ENCODE data around the gene ASB18.

DNA sequence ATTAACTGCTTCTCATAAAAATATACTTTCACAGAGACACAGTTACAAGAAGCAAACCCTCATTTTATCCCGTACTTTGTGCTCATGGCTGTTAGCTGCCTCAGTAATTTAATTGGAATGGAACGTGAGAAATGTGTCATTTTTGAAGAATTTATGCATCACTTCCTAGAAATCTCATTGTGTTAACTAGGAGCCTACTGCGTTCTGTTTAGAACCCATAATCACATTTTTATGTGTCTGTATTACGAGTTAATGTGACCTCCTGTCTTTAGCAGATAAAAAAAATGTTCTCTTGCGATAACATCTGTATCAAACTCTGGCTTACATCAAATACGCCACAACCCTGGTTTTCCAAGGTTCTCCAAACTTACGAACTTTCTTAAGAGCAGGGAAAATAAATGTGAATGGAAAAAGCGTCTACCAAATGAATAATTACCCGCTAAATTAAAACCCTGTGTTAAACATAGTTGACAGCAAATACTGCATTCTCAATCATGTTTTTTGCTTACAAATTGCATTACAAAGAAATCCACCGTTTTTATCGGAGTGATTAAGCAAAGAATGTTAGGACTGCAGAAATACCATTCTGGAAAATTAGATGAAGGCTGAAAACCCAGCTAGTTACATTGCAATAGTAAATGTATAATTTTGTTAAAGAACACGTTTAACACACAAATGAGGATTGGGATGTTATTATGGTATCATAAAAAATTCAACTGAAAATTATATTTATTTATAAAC, 84.0 kb downstream of the ASB18 start:
- TF ChIP-seq, protein P1, sequence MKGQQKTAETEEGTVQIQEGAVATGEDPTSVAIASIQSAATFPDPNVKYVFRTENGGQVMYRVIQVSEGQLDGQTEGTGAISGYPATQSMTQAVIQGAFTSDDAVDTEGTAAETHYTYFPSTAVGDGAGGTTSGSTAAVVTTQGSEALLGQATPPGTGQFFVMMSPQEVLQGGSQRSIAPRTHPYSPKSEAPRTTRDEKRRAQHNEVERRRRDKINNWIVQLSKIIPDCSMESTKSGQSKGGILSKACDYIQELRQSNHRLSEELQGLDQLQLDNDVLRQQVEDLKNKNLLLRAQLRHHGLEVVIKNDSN (IDR thresholded peaks at IDR 0.05): no peak
- TF ChIP-seq YY1 (IDR thresholded peaks at IDR 0.05; ENCODE audit: low read depth) (no peak), CEBPB (IDR thresholded peaks at IDR 0.05) (no peak), FOXM1 (IDR thresholded peaks at IDR 0.05; ENCODE audit: borderline replicate concordance, low read depth) (0 out of 2 replicates have a peak, but pooled peaks have one; percentile 23), NFIC (IDR thresholded peaks at IDR 0.05) (no peak), TCF12 (IDR thresholded peaks at IDR 0.05; ENCODE audit: low read depth) (no peak), RAD21 (IDR thresholded peaks at IDR 0.05; ENCODE audit: low read depth) (no peak), TEAD4 (IDR thresholded peaks at IDR 0.05) (peak; percentile 82), EP300 (IDR thresholded peaks at IDR 0.05; ENCODE audit: borderline replicate concordance) (peak; percentile 38; the same call in 1 of the 2 replicates), TAF1 (IDR thresholded peaks at IDR 0.05; ENCODE audit: low read depth) (no peak), ZBTB7A (IDR thresholded peaks at IDR 0.05; ENCODE audit: low read depth) (no peak)
- TF ChIP-seq, protein P2, sequence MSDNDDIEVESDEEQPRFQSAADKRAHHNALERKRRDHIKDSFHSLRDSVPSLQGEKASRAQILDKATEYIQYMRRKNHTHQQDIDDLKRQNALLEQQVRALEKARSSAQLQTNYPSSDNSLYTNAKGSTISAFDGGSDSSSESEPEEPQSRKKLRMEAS (IDR thresholded peaks at IDR 0.05): peak; percentile 22
- TF ChIP-seq, protein P3, sequence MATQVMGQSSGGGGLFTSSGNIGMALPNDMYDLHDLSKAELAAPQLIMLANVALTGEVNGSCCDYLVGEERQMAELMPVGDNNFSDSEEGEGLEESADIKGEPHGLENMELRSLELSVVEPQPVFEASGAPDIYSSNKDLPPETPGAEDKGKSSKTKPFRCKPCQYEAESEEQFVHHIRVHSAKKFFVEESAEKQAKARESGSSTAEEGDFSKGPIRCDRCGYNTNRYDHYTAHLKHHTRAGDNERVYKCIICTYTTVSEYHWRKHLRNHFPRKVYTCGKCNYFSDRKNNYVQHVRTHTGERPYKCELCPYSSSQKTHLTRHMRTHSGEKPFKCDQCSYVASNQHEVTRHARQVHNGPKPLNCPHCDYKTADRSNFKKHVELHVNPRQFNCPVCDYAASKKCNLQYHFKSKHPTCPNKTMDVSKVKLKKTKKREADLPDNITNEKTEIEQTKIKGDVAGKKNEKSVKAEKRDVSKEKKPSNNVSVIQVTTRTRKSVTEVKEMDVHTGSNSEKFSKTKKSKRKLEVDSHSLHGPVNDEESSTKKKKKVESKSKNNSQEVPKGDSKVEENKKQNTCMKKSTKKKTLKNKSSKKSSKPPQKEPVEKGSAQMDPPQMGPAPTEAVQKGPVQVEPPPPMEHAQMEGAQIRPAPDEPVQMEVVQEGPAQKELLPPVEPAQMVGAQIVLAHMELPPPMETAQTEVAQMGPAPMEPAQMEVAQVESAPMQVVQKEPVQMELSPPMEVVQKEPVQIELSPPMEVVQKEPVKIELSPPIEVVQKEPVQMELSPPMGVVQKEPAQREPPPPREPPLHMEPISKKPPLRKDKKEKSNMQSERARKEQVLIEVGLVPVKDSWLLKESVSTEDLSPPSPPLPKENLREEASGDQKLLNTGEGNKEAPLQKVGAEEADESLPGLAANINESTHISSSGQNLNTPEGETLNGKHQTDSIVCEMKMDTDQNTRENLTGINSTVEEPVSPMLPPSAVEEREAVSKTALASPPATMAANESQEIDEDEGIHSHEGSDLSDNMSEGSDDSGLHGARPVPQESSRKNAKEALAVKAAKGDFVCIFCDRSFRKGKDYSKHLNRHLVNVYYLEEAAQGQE (IDR thresholded peaks at IDR 0.05; ENCODE audit: low read depth): no peak

Data from Ishikawa (cell line).